NOMO-1 (cell line): ENCODE results near the gene CBX8.
"Not testable (repeated sequence)": the region's sequence is repeated elsewhere in the genome, so short reads cannot be mapped to it uniquely, and the experiment has no call there.

Experiments used
- DNase-seq, 2 experiments: peaks; one replicate each; lab custom pipeline; 2025; ENCODE audit not compliant: unreplicated experiment in 2 of 2; lab: John Stamatoyannopoulos, UW

Gene CBX8

GRCh38 chr17:79757140-79757745 lies 39.6 kb downstream of the CBX8 start:
- no peak for DNase-seq

- no peak for DNase-seq
These were observed 41.3 kb downstream of the CBX8 start for GRCh38 chr17:79755591-79755990.

GRCh38 chr17:79754903-79755302 lies 42.0 kb downstream of the CBX8 start:
- DNase-seq: not testable (repeated sequence)

GRCh38 chr17:79754370-79754769 lies 42.5 kb downstream of the CBX8 start:
- DNase-seq: no peak

- peak in 1 of 2 experiments; percentile 12 for DNase-seq
These were observed 44.7 kb downstream of the CBX8 start for GRCh38 chr17:79752175-79752574.

- DNase-seq: no peak
These were observed 46.0 kb downstream of the CBX8 start for GRCh38 chr17:79750650-79751545.

GRCh38 chr17:79749958-79750357 lies 46.9 kb downstream of the CBX8 start:
- DNase-seq: no peak

GRCh38 chr17:79749156-79749815 lies 47.6 kb downstream of the CBX8 start:
- DNase-seq: no peak

GRCh38 chr17:79748295-79749099 lies 48.4 kb downstream of the CBX8 start:
- DNase-seq: no peak

- no peak for DNase-seq
These were observed 49.2 kb downstream of the CBX8 start for GRCh38 chr17:79747508-79748294.

GRCh38 chr17:79746889-79747507 lies 49.9 kb downstream of the CBX8 start:
- DNase-seq: no peak

GRCh38 chr17:79745641-79746105 lies 51.2 kb downstream of the CBX8 start:
- no peak for DNase-seq

- no peak for DNase-seq
These were observed 53.3 kb downstream of the CBX8 start for GRCh38 chr17:79743614-79744013.

GRCh38 chr17:79742951-79743476 lies 53.9 kb downstream of the CBX8 start:
- DNase-seq: no peak

- no peak for DNase-seq
These were observed 54.3 kb downstream of the CBX8 start for GRCh38 chr17:79742589-79742918.
